GM12878 (cell line): ENCODE measurements around the gene SLC35E1.

Source experiments
- CBFB ChIP-seq: IDR thresholded peaks from 2 replicates; pipeline ENCODE4 v1.6.1; 2016; ENCODE audit warnings: antibody characterized with exemption, low read depth
- CTCF ChIP-seq, 3 experiments: IDR thresholded peaks in 2 of 3; conservative IDR thresholded peaks in 1 of 3; 2 replicates each; pipeline ENCODE4 v1.5.1; 2011; ENCODE audit warnings: low read depth in 3 of 3, low read length in 3 of 3, mild to moderate bottlenecking in 3 of 3, control low read depth in 2 of 3, moderate library complexity in 2 of 3, inconsistent platforms in 1 of 3, mixed read lengths in 1 of 3; ENCODE audit not compliant: control insufficient read depth in 2 of 3, insufficient read depth in 1 of 3; ENCODE audit errors: extremely low read depth in 1 of 3
- EZH2 ChIP-seq: IDR thresholded peaks from 2 replicates; pipeline ENCODE4 v1.6.1; 2012; ENCODE audit warnings: low read depth, mild to moderate bottlenecking, control low read depth, inconsistent platforms, low read length, borderline replicate concordance; ENCODE audit not compliant: control insufficient read depth
- GABPA ChIP-seq: IDR thresholded peaks from 2 replicates; pipeline ENCODE4 v1.6.1; 2014; ENCODE audit warnings: antibody characterized with exemption, low read depth, mild to moderate bottlenecking, inconsistent platforms
- JUNB ChIP-seq: IDR thresholded peaks from 2 replicates; pipeline ENCODE4 v1.6.1; 2016; ENCODE audit warnings: antibody characterized with exemption, mild to moderate bottlenecking
- MAX ChIP-seq: IDR thresholded peaks from 2 replicates; pipeline ENCODE4 v1.6.1; 2012; ENCODE audit warnings: low read depth, low read length, improper control_type of control experiment
- POLR2A ChIP-seq: IDR thresholded peaks from 2 replicates; pipeline ENCODE4 v1.6.1; 2011; ENCODE audit warnings: low read depth, mild to moderate bottlenecking, low read length
- RELB ChIP-seq: fragments of 450-650 bp; IDR thresholded peaks from 2 replicates; pipeline ENCODE4 v1.6.1; 2017; ENCODE audit warnings: low read depth, mild to moderate bottlenecking, moderate library complexity
- REST ChIP-seq: IDR thresholded peaks from 2 replicates; pipeline ENCODE4 v1.6.1; 2012; ENCODE audit warnings: mild to moderate bottlenecking, low read depth, low read length
- TCF12 ChIP-seq: IDR thresholded peaks from 2 replicates; pipeline ENCODE4 v1.6.1; 2011; ENCODE audit warnings: low read depth, mild to moderate bottlenecking, low read length
- ZZZ3 ChIP-seq: IDR thresholded peaks from 2 replicates; pipeline ENCODE4 v1.6.1; 2011; ENCODE audit warnings: low read depth; ENCODE audit not compliant: control insufficient read depth, insufficient read length

- TF ChIP-seq EZH2 (no peak), POLR2A (no peak; the same call in 1 of the 2 replicates), TCF12 (no peak), CBFB (no peak), CTCF (IDR thresholded peaks at IDR 0.05 in 2 of 3, conservative IDR thresholded peaks at IDR 0.05 in 1 of 3; ENCODE audit: control insufficient read depth in 2 of 3, extremely low read depth in 1 of 3, insufficient read depth in 1 of 3, low read depth in 3 of 3, low read length in 3 of 3) (no peak), JUNB (no peak), GABPA (no peak), RELB (no peak), ZZZ3 (no peak), MAX (no peak), REST (no peak)
Measured at GRCh38 chr19:16520986-16521624, 51.1 kb downstream of the SLC35E1 start.
